Natural killer cell (primary cell): ENCODE measurements around the gene PXN. TPM values are rescaled to one million over a fixed set of nuclear protein-coding genes. Genes with fewer than 3 reads are reported as not detected.

Experiments
- ATAC-seq, 3 donors: fragments of 150-1000 bp in 2 of 3; fragments of 200-7000 bp in 1 of 3; cut with Tn5 transposase; 1 replicate in 1 of 3; 2 replicates in 2 of 3; pipeline ENCODE4 v1.10.0; 2021; ENCODE audit warnings: mild to moderate bottlenecking in 2 of 3, moderate library complexity in 2 of 3
- DNase-seq, 2 donors: peaks; one replicate each; pipeline versions ENCODE4 v3.0.0 to v3.0.0-alpha.2; 2013 to 2021; ENCODE audit warnings: mixed read lengths in 1 of 2
- H3K27ac ChIP-seq: one replicate; pipeline ENCODE4 v1.5.1; 2013; ENCODE audit warnings: mild to moderate bottlenecking, low read length
- H3K27me3 ChIP-seq: one replicate; pipeline ENCODE4 v1.6.1; 2013; ENCODE audit warnings: low read length; ENCODE audit not compliant: control insufficient read depth, insufficient read depth
- H3K36me3 ChIP-seq: one replicate; pipeline ENCODE4 v1.6.1; 2013; ENCODE audit warnings: low read length; ENCODE audit not compliant: control insufficient read depth, insufficient read depth
- H3K4me1 ChIP-seq: one replicate; pipeline ENCODE4 v1.6.1; 2013; ENCODE audit warnings: low read length; ENCODE audit not compliant: control insufficient read depth, insufficient read depth
- H3K4me3 ChIP-seq: one replicate; pipeline ENCODE4 v1.5.1; 2013; ENCODE audit warnings: low read length
- H3K9me3 ChIP-seq: one replicate; pipeline ENCODE4 v1.6.1; 2013; ENCODE audit warnings: low read length; ENCODE audit not compliant: control insufficient read depth, insufficient read depth
- H3K27ac Mint-ChIP-seq, 2 donors: one replicate each; pipeline ENCODE4 v1.8.0; 2022; ENCODE audit warnings: mild to moderate bottlenecking in 2 of 2, mixed read lengths in 2 of 2, moderate library complexity in 1 of 2
- H3K27me3 Mint-ChIP-seq, 2 donors: one replicate each; pipeline ENCODE4 v1.8.0; 2022; ENCODE audit warnings: low read depth in 2 of 2, mixed read lengths in 2 of 2
- H3K36me3 Mint-ChIP-seq: one replicate; pipeline ENCODE4 v1.8.0; 2022; ENCODE audit warnings: mixed read lengths
- H3K4me1 Mint-ChIP-seq, 2 donors: one replicate each; pipeline ENCODE4 v1.8.0; 2022; ENCODE audit warnings: mixed read lengths in 2 of 2
- H3K4me3 Mint-ChIP-seq: one replicate; pipeline ENCODE4 v1.8.0; 2022; ENCODE audit warnings: mild to moderate bottlenecking, moderate library complexity, mixed read lengths
- H3K9me3 Mint-ChIP-seq, 2 donors: one replicate each; pipeline ENCODE4 v1.8.0; 2022; ENCODE audit warnings: mixed read lengths in 2 of 2
- CTCF ChIP-seq: fragments of 200-600 bp; IDR thresholded peaks from one replicate; pipeline ENCODE4 v1.8.0; 2022; ENCODE audit warnings: antibody characterized with exemption
- WGBS: methylation state at CpG from one replicate; pipeline ENCODE4 v1.1.7; 2013; ENCODE audit warnings: missing lambda C conversion rate; ENCODE audit not compliant: insufficient coverage; 5-methylcytosine and 5-hydroxymethylcytosine counted together
- intact Hi-C: fragments of 100-400 bp; cut with micrococcal nuclease; formaldehyde crosslinking; loops from one replicate; pipeline ENCODE4 v1.14.2; 2022
- total RNA-seq, 4 donors: library from RNA; stranded (reverse); fragments of 120-200 nt in 1 of 4; gene quantifications; one replicate each; pipeline versions ENCODE4 v1.2.3 to v1.2.4, GENCODE V29; 2013 to 2022

The PXN gene
- total RNA-seq, 3 donors from 2014 or later (not counting 1 experiment from before 2014, with no cell fraction given), result 436 to 504 (median 478) TPM

GRCh38 chr12:120241561-120242274 is 23.8 kb downstream of the PXN start:
- Histone ChIP-seq H3K9me3 (no peaks in the 10 kb centered on the region), H3K27ac (peak overlapping the region; percentile 8), H3K4me1 (peaks cover 97% of the 10 kb centered on the region), H3K36me3 (peaks cover 6% of the 10 kb centered on the region), H3K27me3 (no peaks in the 10 kb centered on the region), H3K4me3 (no peak overlapping the region)
- ATAC-seq (no peak), DNase-seq (no peak)
- 81% methylated on average over 9 of the region's 9 CpGs for WGBS
- no peaks in the 10 kb centered on the region for H3K27me3 Mint-ChIP-seq
- intact Hi-C loops, result no loop called here
- TF ChIP-seq CTCF, result no peak
- peak overlapping the region; percentile 49 for H3K4me3 Mint-ChIP-seq
- H3K9me3 Mint-ChIP-seq, result no peaks in the 10 kb centered on the region
- no peaks in the 10 kb centered on the region for H3K36me3 Mint-ChIP-seq
- H3K4me1 Mint-ChIP-seq, result peaks cover 70 to 82% of the 10 kb centered on the region in 2 donors
- peak overlapping the region; percentile 53 to 90 for H3K27ac Mint-ChIP-seq

GRCh38 chr12:120240495-120240833 is 25.1 kb downstream of the PXN start:
- intact Hi-C loops, result no loop called here
- H3K36me3 Mint-ChIP-seq, result no peaks in the 10 kb centered on the region

GRCh38 chr12:120239776-120240494 is 25.6 kb downstream of the PXN start:
- no peaks in the 10 kb centered on the region for H3K9me3 ChIP-seq
- H3K27ac Mint-ChIP-seq, result peak overlapping the region; percentile 53 to 90
- intact Hi-C loops, result no loop called here
- H3K27me3 ChIP-seq, result no peaks in the 10 kb centered on the region
- no peaks in the 10 kb centered on the region for H3K27me3 Mint-ChIP-seq
- H3K4me1 ChIP-seq, result peaks cover 98% of the 10 kb centered on the region
- no peak for DNase-seq
- peak overlapping the region; percentile 14 for H3K27ac ChIP-seq
- peaks cover 6% of the 10 kb centered on the region for H3K36me3 ChIP-seq
- H3K9me3 Mint-ChIP-seq, result no peaks in the 10 kb centered on the region
- TF ChIP-seq CTCF, result no peak
- H3K36me3 Mint-ChIP-seq, result no peaks in the 10 kb centered on the region
- H3K4me1 Mint-ChIP-seq, result peaks cover 73 to 86% of the 10 kb centered on the region in 2 donors
- 60% methylated on average over 2 of the region's 2 CpGs for WGBS
- H3K4me3 Mint-ChIP-seq, result peak overlapping the region; percentile 42
- H3K4me3 ChIP-seq, result no peak overlapping the region
- ATAC-seq, result no peak

More at GRCh38 chr12:120240495-120240833, 25.1 kb downstream of the PXN start:
- ATAC-seq, result no peak
- no peaks in the 10 kb centered on the region for H3K9me3 Mint-ChIP-seq
- H3K36me3 ChIP-seq, result peaks cover 6% of the 10 kb centered on the region
- H3K27ac Mint-ChIP-seq, result peak overlapping the region; percentile 53 to 90
- DNase-seq, result no peak
- TF ChIP-seq CTCF, result no peak
- H3K27me3 Mint-ChIP-seq, result no peaks in the 10 kb centered on the region
- peak overlapping the region; percentile 42 for H3K4me3 Mint-ChIP-seq
- H3K9me3 ChIP-seq, result no peaks in the 10 kb centered on the region
- peak overlapping the region; percentile 14 for H3K27ac ChIP-seq
- H3K4me1 ChIP-seq, result peaks cover 98% of the 10 kb centered on the region
- H3K27me3 ChIP-seq, result no peaks in the 10 kb centered on the region
- H3K4me3 ChIP-seq, result no peak overlapping the region
- WGBS, result 87% methylated on average over 5 of the region's 5 CpGs
- peaks cover 73 to 86% of the 10 kb centered on the region in 2 donors for H3K4me1 Mint-ChIP-seq
